Left renal pelvis (tissue), 4 donors: ENCODE measurements around the gene EXT2. TPM values are rescaled to one million over a fixed set of nuclear protein-coding genes. Genes with fewer than 3 reads are reported as not detected.

Experiments used
- DNase-seq, 4 donors: peaks; one replicate each; pipeline ENCODE4 v3.0.0-alpha.2; 2013; ENCODE audit warnings: low read depth in 4 of 4, low spot score in 3 of 4
- polyA plus RNA-seq, 4 donors: library from polyadenylated mRNA; unstranded; fragments of 120-200 nt; gene quantifications; one replicate each; pipeline ENCODE4 v1.2.1, GENCODE V29; 2013; ENCODE audit not compliant: insufficient read length in 4 of 4

The EXT2 gene
- polyA plus RNA-seq, 4 donors, result 64.3 to 103 (median 74.3) TPM

- no peak for DNase-seq
These were observed 97.1 kb downstream of the EXT2 start for GRCh38 chr11:44192462-44193100.

- no peak for DNase-seq
These were observed 98.4 kb downstream of the EXT2 start for GRCh38 chr11:44193856-44194255.

GRCh38 chr11:44198146-44198724 lies 102.8 kb downstream of the EXT2 start:
- DNase-seq, result no peak

- no peak for DNase-seq
These were observed 103.8 kb downstream of the EXT2 start for GRCh38 chr11:44199298-44199697.

DNA sequence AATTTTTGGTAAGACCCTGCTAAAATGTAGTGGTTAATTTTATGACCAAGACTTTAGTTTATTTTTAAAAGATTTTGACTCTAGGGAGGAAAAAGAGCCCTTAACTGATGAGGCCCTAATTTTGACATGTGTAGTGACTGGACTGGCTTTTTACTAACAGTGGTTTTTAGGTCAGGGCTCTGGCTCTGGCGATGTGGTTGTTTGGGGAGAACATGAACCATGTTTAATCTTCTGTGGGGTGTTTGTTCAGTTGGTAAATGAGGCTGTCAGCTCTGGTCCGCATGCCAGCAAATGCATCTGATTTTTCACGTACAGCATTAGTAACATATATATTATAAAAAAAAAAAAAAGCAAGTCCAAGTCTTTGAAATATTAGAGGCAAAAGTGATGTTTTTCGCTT lies 104.3 kb downstream of the EXT2 start:
- DNase-seq, result no peak

DNA sequence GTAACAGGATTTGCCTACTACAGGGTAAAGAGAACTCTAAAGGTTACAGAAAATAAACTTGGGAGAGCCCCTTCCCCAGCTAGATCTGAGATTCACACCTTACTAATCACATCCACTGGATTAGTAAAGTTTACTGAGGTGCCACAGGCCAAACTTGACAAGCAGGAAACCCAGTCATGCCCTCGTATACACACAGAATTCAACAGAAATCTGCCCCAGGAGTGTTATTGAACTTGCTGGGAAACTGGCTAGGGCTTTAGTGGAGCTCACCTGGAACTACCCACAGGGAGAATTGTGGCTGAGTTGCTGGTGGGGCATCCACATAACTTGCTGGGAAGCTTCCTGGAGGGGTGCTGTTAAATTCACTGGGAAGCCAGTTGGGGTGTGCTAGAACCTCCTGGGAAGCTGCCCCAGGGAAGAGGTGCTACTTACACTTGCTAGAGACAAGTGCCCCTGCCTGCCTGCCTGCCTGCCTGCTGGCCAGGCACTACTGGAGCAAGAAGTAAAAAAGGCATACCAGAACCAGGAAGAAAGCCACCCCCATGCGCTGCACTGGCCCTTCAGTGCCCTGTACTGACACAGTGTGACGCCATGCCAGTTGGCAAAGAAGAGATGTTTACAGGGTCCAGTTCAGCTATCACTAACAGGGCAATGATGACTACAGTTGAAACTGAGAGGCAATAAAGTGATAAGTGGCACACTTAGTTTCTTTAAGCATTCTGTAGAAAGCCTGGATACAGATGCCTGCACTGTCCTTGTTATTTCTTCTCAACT lies 108.0 kb downstream of the EXT2 start:
- no peak for DNase-seq

DNA sequence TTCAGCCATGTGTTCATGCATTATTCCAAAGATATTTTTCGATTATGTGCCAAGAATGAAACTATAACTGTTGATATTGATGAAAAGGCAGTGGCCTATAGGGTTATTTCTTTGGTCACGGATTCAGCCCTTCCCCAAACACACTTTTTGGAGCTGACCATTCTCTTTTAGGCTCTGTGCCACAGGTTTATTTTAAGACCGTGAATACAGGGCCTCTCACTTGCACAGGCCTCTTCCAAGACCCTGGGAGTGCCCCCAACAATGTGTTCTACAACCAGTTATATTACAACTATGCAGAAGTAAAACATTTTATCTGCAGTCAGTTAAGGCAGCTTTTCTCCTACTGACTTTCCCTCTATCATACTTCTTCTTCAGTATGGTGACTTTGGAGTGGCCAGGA lies 109.9 kb downstream of the EXT2 start:
- no peak for DNase-seq

GRCh38 chr11:44205836-44206235 lies 110.4 kb downstream of the EXT2 start:
- DNase-seq, result no peak

GRCh38 chr11:44207292-44207691 lies 111.8 kb downstream of the EXT2 start:
- DNase-seq, result no peak

- DNase-seq, result no peak
These were observed 113.6 kb downstream of the EXT2 start for GRCh38 chr11:44208976-44209603.

DNA sequence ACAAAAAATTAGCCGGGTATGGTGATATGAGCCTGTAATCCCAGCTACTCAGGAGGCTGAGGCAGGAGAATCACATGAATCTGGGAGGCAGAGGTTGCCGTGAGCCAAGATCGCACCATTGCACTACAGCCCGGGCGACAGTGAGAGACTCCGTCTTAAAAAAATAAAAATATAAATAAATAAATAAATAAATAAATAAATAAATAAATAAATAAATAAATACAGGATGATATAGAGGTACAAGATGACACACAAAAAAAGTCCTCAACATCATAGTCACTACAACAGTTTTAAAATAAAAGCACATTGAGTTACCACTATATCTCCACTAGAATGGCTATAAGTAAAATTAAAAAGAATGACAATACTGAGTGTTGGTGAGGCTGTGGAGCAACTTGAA lies 116.7 kb downstream of the EXT2 start:
- no peak for DNase-seq

DNA sequence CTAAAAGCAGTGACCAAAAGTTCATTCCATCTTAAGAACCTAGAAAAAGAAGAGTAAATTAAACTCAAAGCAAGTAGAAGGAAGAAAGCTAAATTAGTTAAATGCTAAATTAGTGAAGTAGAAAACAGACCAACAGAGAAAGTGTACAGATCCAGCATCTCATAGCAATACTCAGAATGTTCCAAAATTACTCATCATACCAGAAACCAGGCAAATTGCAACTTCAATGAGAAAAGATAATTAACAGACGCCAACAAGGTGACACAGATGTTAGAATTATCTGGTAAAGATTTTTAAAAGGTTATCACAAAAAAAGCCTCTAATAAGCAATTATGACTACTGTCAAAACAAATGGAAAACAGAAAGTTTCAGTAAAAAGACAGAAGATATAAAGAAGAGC lies 117.7 kb downstream of the EXT2 start:
- DNase-seq, result no peak

DNA sequence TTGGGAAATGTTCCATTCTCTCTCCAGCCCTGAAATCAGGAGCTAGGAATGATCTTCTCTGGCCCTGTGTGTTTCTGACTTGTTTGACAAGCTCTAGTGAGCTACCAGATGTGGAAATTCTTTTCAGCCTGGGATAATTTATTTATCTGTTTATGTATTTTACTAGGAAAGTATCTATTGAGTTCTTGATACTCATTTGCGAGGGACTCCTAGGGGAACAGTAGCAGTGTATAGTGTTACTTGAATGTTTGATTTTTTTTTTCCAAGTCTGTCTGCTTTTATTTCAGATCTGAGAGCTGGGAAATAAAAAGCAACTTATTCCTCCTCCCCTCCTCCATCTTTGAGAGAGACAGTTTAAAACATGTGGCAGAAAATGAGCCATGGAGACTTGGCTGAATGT lies 122.0 kb downstream of the EXT2 start:
- no peak for DNase-seq

DNA sequence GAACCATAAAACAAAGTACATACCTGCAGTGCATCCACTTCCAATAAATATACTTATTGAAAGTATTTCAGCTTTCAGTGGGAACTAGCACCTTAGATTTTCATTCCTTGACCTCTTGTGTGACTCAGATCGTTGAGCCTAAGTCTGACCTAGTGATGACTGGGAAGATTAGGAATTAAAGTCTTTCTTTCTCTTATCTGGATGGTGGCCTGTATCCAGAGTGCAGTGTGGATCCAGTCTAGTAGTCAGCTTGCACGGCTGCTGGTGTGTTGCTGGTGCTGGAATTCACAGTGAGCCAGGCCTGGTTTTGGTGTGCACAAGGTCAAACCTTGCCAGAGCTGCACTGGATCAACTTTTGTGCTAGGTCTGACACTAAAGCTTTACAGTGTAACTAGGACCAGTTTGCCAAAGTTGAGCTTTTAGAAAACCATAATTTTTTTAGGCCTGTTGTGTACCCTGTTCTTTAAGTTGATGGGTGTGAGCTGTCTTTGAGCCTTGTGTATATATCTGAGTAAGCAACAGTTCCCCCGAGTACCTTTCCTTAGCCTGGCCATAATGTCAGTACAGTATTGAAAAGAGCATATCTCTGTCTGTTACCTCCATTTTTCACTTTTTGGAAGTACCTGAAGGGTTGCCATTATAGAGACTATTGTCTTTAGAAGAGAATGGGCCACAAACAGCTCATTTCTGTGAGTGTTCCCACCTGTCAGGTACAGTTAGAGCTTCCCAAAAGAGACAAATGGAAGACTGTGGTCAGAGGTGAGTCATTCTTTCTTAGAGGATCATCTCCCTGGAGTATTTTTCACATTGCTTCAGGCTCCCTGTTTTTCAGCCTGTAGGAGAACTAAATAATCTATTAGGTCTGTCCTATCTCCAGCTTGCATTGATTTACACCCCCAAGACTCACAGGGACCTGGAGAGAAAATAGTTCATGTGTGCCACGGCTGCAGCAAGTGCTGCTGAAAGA lies 124.6 kb downstream of the EXT2 start:
- DNase-seq, result no peak

- no peak for DNase-seq
These were observed 126.0 kb downstream of the EXT2 start for GRCh38 chr11:44221456-44221855.

- no peak for DNase-seq
These were observed 126.5 kb downstream of the EXT2 start for GRCh38 chr11:44221992-44222391.

GRCh38 chr11:44223238-44223637 lies 127.8 kb downstream of the EXT2 start:
- no peak for DNase-seq

DNA sequence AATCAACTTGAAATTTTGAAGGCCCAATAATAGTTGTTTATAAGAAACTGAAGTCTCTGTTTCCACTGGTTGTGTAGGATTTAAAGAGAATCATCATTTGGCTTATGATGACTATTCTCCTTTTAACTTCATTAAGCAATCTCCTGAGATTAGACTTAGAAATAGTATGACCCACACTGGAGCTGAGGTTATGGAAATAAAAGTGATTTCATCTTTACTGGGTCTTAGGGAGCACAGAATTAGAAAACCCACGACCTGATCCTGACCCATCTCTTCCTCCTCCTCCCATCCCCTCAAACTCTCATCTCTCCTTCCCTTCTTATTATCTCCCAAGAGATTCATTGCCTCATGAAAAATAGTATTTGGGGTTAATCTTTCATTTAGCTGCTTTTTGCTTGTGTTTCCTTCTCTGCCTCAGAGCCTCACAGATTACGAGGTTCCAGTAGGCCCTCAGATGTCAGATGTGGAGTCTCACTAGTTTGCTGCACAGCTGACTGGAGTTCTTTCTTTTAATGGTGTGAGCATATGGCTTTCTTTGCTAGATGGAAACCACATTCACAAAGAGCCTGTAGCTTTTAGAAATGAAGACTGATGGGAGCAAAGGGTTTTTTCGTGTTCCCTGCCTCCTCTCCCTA lies 129.5 kb downstream of the EXT2 start:
- DNase-seq, result no peak

DNA sequence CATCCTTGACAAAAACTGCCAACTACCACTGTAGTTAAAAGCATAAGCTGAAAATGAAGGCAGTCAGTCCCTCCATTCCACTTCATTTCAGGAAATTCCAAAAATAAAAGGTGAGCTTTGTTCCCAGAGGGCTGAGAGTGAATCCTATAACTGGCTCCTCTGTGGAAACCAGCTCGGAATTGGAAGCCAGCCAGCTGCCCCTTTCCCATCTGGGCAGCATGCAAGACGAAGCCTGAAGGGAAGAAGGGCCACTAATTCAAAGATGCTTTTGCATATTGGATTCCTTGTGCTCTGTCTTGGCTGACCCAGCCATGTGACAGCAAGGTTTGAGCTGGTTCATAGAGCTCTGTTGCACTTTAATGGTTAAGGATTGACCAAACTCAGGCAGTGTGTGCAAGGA lies 131.0 kb downstream of the EXT2 start:
- DNase-seq, result no peak

- DNase-seq, result no peak
These were observed 131.5 kb downstream of the EXT2 start for GRCh38 chr11:44226945-44227344.
